PC-9 (cell line): ENCODE results near the gene KIF17. TPM values are rescaled to one million over a fixed set of nuclear protein-coding genes. Genes with fewer than 3 reads are reported as not detected.
A peak's percentile ranks its signal among the peaks of the same experiment; 100 is the strongest.

ENCODE experiments used
- BruUV-seq: library from RNA; stranded (reverse); fragments of 400-500 nt; replicated peaks from 2 replicates; lab custom pipeline; 2021; lab: Mats Ljungman, UMichigan
- CTCF ChIA-PET: fragments of 300-600 bp; sonication (Branson Sonifier 250); formaldehyde crosslinking; loops from one replicate; lab custom pipeline; 2022; ENCODE audit warnings: antibody characterized with exemption; lab: Charles Lee
- POLR2A ChIA-PET: fragments of 300-600 bp; sonication (Branson Sonifier 250); formaldehyde crosslinking; loops from one replicate; lab custom pipeline; 2022; ENCODE audit warnings: antibody characterized with exemption; ENCODE audit not compliant: unreplicated experiment; lab: Charles Lee
- DNase-seq, 2 experiments: peaks; one replicate each; pipeline versions ENCODE4 v3.0.0 to v3.0.0-alpha.2; 2015 to 2022; ENCODE audit warnings: mixed read lengths in 1 of 2
- H2AFZ ChIP-seq: fragments of 200-600 bp; sonication (generic); 2 replicates; pipeline ENCODE4 v1.8.1; 2017; ENCODE audit warnings: antibody characterized with exemption
- H3F3A ChIP-seq: fragments of 200-600 bp; sonication (generic); 2 replicates; pipeline ENCODE4 v1.8.1; 2017; ENCODE audit warnings: antibody characterized with exemption, mild to moderate bottlenecking, low read depth; ENCODE audit not compliant: insufficient read depth
- H3K27ac ChIP-seq: fragments of 200-600 bp; sonication (generic); 2 replicates; pipeline ENCODE4 v1.6.1; 2016; ENCODE audit warnings: mixed run types
- H3K27me3 ChIP-seq: fragments of 200-600 bp; sonication (generic); 2 replicates; pipeline ENCODE4 v1.6.1; 2016; ENCODE audit warnings: low read depth, mixed run types; ENCODE audit not compliant: insufficient read depth
- H3K36me3 ChIP-seq: fragments of 200-600 bp; sonication (generic); 2 replicates; pipeline ENCODE4 v1.6.1; 2016; ENCODE audit warnings: low read depth, mixed run types
- H3K4me1 ChIP-seq: fragments of 200-600 bp; sonication (generic); replicated peaks from 2 replicates; pipeline ENCODE4 v1.6.1; 2016; ENCODE audit warnings: mixed run types; ENCODE audit not compliant: insufficient read depth
- H3K4me2 ChIP-seq: fragments of 200-600 bp; sonication (generic); 2 replicates; pipeline ENCODE4 v1.6.1; 2017; ENCODE audit warnings: mixed run types
- H3K4me3 ChIP-seq: fragments of 200-600 bp; sonication (generic); 2 replicates; pipeline ENCODE4 v1.6.1; 2016; ENCODE audit warnings: mixed run types
- H3K79me2 ChIP-seq: fragments of 200-600 bp; sonication (generic); 2 replicates; pipeline ENCODE4 v1.6.1; 2017; ENCODE audit warnings: low read depth, mixed run types
- H3K9me2 ChIP-seq: fragments of 200-600 bp; sonication (generic); 2 replicates; pipeline ENCODE4 v1.8.1; 2017; ENCODE audit warnings: mild to moderate bottlenecking; ENCODE audit not compliant: insufficient read depth
- H3K9me3 ChIP-seq: fragments of 200-600 bp; sonication (generic); 2 replicates; pipeline ENCODE4 v1.8.1; 2016; ENCODE audit warnings: low read depth; ENCODE audit not compliant: insufficient read depth
- H4K20me1 ChIP-seq: fragments of 200-600 bp; sonication (generic); 2 replicates; pipeline ENCODE4 v1.8.1; 2017; ENCODE audit not compliant: insufficient read depth
- CTCF ChIP-seq: fragments of 200-600 bp; sonication (generic); conservative IDR thresholded peaks from 2 replicates; pipeline ENCODE4 v1.6.1; 2017; ENCODE audit warnings: mixed run types, antibody characterized with exemption, mild to moderate bottlenecking, moderate library complexity
- EZH2 ChIP-seq: fragments of 200-600 bp; sonication (generic); IDR thresholded peaks from 2 replicates; pipeline ENCODE4 v1.8.0; 2017; ENCODE audit warnings: antibody characterized with exemption, low read depth
- intact Hi-C: fragments of 100-400 bp; cut with micrococcal nuclease; formaldehyde crosslinking; loops from one replicate; pipeline ENCODE4 v1.10.0; 2022; ENCODE audit not compliant: unreplicated experiment
- total RNA-seq: library from RNA; stranded (reverse); gene quantifications from 2 replicates; pipeline ENCODE4 v1.2.3, GENCODE V29; 2021

Gene KIF17
- total RNA-seq, 1 experiment from 2014 or later: 1.2 TPM

GRCh38 chr1:20742671-20743070 is 24.9 kb upstream of the KIF17 start:
- Histone ChIP-seq H3K4me2 (no peak overlapping the region), H3K36me3 (peaks cover 7% of the 10 kb centered on the region; the same call in 1 of the 2 replicates), H3K79me2 (no peaks in the 10 kb centered on the region), H3K9me3 (no peaks in the 10 kb centered on the region), H3K27me3 (no peaks in the 10 kb centered on the region), H3K4me3 (no peak overlapping the region), H4K20me1 (no peaks in the 10 kb centered on the region), H3K4me1 (no peaks in the 10 kb centered on the region), H3K27ac (no peak overlapping the region), H2AFZ (no peak overlapping the region), H3K9me2 (no peaks in the 10 kb centered on the region), H3F3A (peaks cover 13% of the 10 kb centered on the region; the same call in 1 of the 2 replicates)
- DNase-seq: no peak
- ChIA-PET POLR2A (no interaction called here), CTCF (no interaction called here)
- intact Hi-C loops: no loop called here
- BruUV-seq: no TSS peak
- TF ChIP-seq CTCF: no peak
- no peak for TF ChIP-seq EZH2

GRCh38 chr1:20740781-20741180 is 23.0 kb upstream of the KIF17 start:
- Histone ChIP-seq H3K79me2 (no peaks in the 10 kb centered on the region), H3K9me2 (no peaks in the 10 kb centered on the region), H3K4me3 (no peak overlapping the region), H3F3A (peaks cover 13% of the 10 kb centered on the region; the same call in 1 of the 2 replicates), H3K27me3 (no peaks in the 10 kb centered on the region), H3K9me3 (no peaks in the 10 kb centered on the region), H4K20me1 (no peaks in the 10 kb centered on the region), H2AFZ (no peak overlapping the region), H3K4me1 (no peaks in the 10 kb centered on the region), H3K4me2 (no peak overlapping the region), H3K36me3 (peaks cover 7% of the 10 kb centered on the region; the same call in 1 of the 2 replicates), H3K27ac (no peak overlapping the region)
- ChIA-PET POLR2A (no interaction called here), CTCF (no interaction called here)
- no TSS peak for BruUV-seq
- TF ChIP-seq CTCF: no peak
- TF ChIP-seq EZH2: no peak
- intact Hi-C loops: no loop called here
- no peak for DNase-seq

GRCh38 chr1:20739225-20739624 is 21.4 kb upstream of the KIF17 start:
- no peaks in the 10 kb centered on the region for H3K9me2 ChIP-seq
- CTCF ChIA-PET: no interaction called here
- POLR2A ChIA-PET: no interaction called here

More at GRCh38 chr1:20739225-20739624, 21.4 kb upstream of the KIF17 start:
- Histone ChIP-seq H3K27me3 (no peaks in the 10 kb centered on the region), H3K27ac (peak overlapping the region; percentile 44), H3K4me3 (no peak overlapping the region), H3K36me3 (0 out of 2 replicates have a peak, but pooled peaks cover under 1% of the 10 kb centered on the region), H3K4me1 (peaks cover 1% of the 10 kb centered on the region), H4K20me1 (no peaks in the 10 kb centered on the region), H2AFZ (no peak overlapping the region), H3K4me2 (no peak overlapping the region), H3K79me2 (no peaks in the 10 kb centered on the region), H3K9me3 (no peaks in the 10 kb centered on the region), H3F3A (peaks cover 17% of the 10 kb centered on the region; the same call in 1 of the 2 replicates)
- intact Hi-C loops: no loop called here
- BruUV-seq: no TSS peak
- DNase-seq: no peak
- TF ChIP-seq CTCF (no peak), EZH2 (no peak)
